A549 (cell line): ENCODE measurements around the gene MYLK. TPM values are rescaled to one million over a fixed set of nuclear protein-coding genes. Genes with fewer than 3 reads are reported as not detected.

Source experiments
- ATAC-seq, 2 experiments: fragments of 200-7000 bp in 1 of 2; fragments of >200 bp in 1 of 2; cut with Nextera tagmentation in 1 of 2; cut with Tn5 transposase in 1 of 2; 3 replicates each; pipeline versions ENCODE4 v1.8.0 to v1.9.1; 2018 to 2020; ENCODE audit warnings: mild to moderate bottlenecking in 1 of 2, moderate library complexity in 1 of 2
- CTCF ChIA-PET: fragments of 300-600 bp; sonication (Branson Sonifier 250); formaldehyde crosslinking; extraction: SDS; loops from one replicate; lab custom pipeline; 2021; ENCODE audit warnings: antibody characterized with exemption, inconsistent platforms; lab: Yijun Ruan, JAX
- POLR2A ChIA-PET: fragments of 350-600 bp; formaldehyde crosslinking; extraction: SDS; loops from one replicate; lab custom pipeline; 2021; ENCODE audit warnings: antibody characterized with exemption, inconsistent platforms; lab: Yijun Ruan, JAX
- DNase-seq, 2 experiments: peaks; one replicate each; pipeline versions ENCODE4 v3.0.0 to v3.0.0-alpha.2; 2011 to 2016; ENCODE audit warnings: low read depth in 1 of 2, low spot score in 1 of 2
- FAIRE-seq: peaks from 2 replicates; lab custom pipeline; 2011; peaks lifted over from hg19 to GRCh38; lab: Jason Lieb, UNC
- H3K27ac ChIP-seq, 2 experiments: fragments of >200 bp; sonication (Bioruptor Twin); formaldehyde crosslinking; 3 replicates each; pipeline ENCODE4 v1.5.1; 2016 to 2017
- H3K4me1 ChIP-seq: fragments of >200 bp; sonication (Bioruptor Twin); formaldehyde crosslinking; 3 replicates; pipeline ENCODE4 v1.6.1; 2016
- H3K4me2 ChIP-seq: fragments of >200 bp; sonication (Bioruptor Twin); formaldehyde crosslinking; 3 replicates; pipeline ENCODE4 v1.6.1; 2016
- H3K4me3 ChIP-seq: fragments of >200 bp; sonication (Bioruptor Twin); formaldehyde crosslinking; 3 replicates; pipeline ENCODE4 v1.5.1; 2016
- H3K9me3 ChIP-seq: fragments of >200 bp; sonication (Bioruptor Twin); formaldehyde crosslinking; 3 replicates; pipeline ENCODE4 v1.6.1; 2016
- ATOH8 ChIP-seq: fragments of 250-450 bp; sonication (Bioruptor Pico); IDR thresholded peaks from 2 replicates; pipeline ENCODE4 v1.5.0; 2020; ENCODE audit warnings: low read depth, mild to moderate bottlenecking, moderate library complexity
- BHLHE40 ChIP-seq: IDR thresholded peaks from 2 replicates; pipeline ENCODE4 v1.6.1; 2012; ENCODE audit warnings: low read depth, low read length, inconsistent platforms
- CEBPB ChIP-seq, 2 experiments: fragments of >200 bp in 1 of 2; sonication (Bioruptor Twin) in 1 of 2; formaldehyde crosslinking in 1 of 2; IDR thresholded peaks; 2 replicates each; pipeline ENCODE4 v1.6.1; 2012 to 2016
- CHD2 ChIP-seq: fragments of 150-350 bp; IDR thresholded peaks from 2 replicates; pipeline ENCODE4 v1.6.1; 2014; ENCODE audit warnings: low read length; ENCODE audit not compliant: partially characterized antibody
- CHD4 ChIP-seq: fragments of 200-600 bp; sonication (generic); IDR thresholded peaks from 2 replicates; pipeline ENCODE4 v1.6.1; 2016; ENCODE audit warnings: antibody characterized with exemption, mild to moderate bottlenecking, borderline replicate concordance
- CTCF ChIP-seq: fragments of >200 bp; sonication (Bioruptor Twin); formaldehyde crosslinking; IDR thresholded peaks from 3 replicates; pipeline ENCODE4 v1.5.1; 2016
- EHF ChIP-seq: fragments of 250-450 bp; sonication (Bioruptor Pico); IDR thresholded peaks from 2 replicates; pipeline ENCODE4 v1.5.0; 2020; ENCODE audit warnings: mild to moderate bottlenecking
- ESRRA ChIP-seq: fragments of 150-350 bp; IDR thresholded peaks from 2 replicates; pipeline ENCODE4 v1.6.1; 2014; ENCODE audit warnings: mild to moderate bottlenecking, low read length, borderline replicate concordance
- FOXS1 ChIP-seq: fragments of 250-450 bp; sonication (Bioruptor Pico); IDR thresholded peaks from 2 replicates; pipeline ENCODE4 v1.5.0; 2020; ENCODE audit warnings: mild to moderate bottlenecking, moderate library complexity
- GATA3 ChIP-seq: IDR thresholded peaks from 2 replicates; pipeline ENCODE4 v1.6.1; 2012; ENCODE audit warnings: borderline replicate concordance
- HDAC2 ChIP-seq: fragments of 200-600 bp; sonication (generic); IDR thresholded peaks from 2 replicates; pipeline ENCODE4 v1.6.1; 2016
- HEYL ChIP-seq: fragments of 250-450 bp; sonication (Bioruptor Pico); IDR thresholded peaks from 2 replicates; pipeline ENCODE4 v1.8.0; 2021; ENCODE audit warnings: mild to moderate bottlenecking, moderate library complexity
- HOXB5 ChIP-seq: fragments of 250-450 bp; sonication (Bioruptor Pico); IDR thresholded peaks from 2 replicates; pipeline ENCODE4 v1.5.0; 2020; ENCODE audit warnings: mild to moderate bottlenecking, moderate library complexity
- KDM5A ChIP-seq: fragments of 200-600 bp; sonication (generic); IDR thresholded peaks from 2 replicates; pipeline ENCODE4 v1.6.1; 2016; ENCODE audit warnings: antibody characterized with exemption, mild to moderate bottlenecking
- MAFK ChIP-seq: fragments of 450-650 bp; IDR thresholded peaks from 2 replicates; pipeline ENCODE4 v1.6.1; 2014; ENCODE audit not compliant: partially characterized antibody
- MYC ChIP-seq: IDR thresholded peaks from 2 replicates; pipeline ENCODE4 v1.6.1; 2012; ENCODE audit warnings: mild to moderate bottlenecking, inconsistent platforms, low read length, improper control_type of control experiment, borderline replicate concordance
- NFE2L2 ChIP-seq: fragments of 150-350 bp; conservative IDR thresholded peaks from 2 replicates; pipeline ENCODE4 v1.6.1; 2014; ENCODE audit warnings: low read length
- NR3C1 ChIP-seq: fragments of >200 bp; sonication (Bioruptor Twin); formaldehyde crosslinking; IDR thresholded peaks from 3 replicates; pipeline ENCODE4 v1.6.1; 2017
- POLR2A ChIP-seq: IDR thresholded peaks from 2 replicates; pipeline ENCODE4 v1.6.1; 2012; ENCODE audit warnings: mild to moderate bottlenecking, low read length
- RAD21 ChIP-seq, 2 experiments: fragments of >200 bp in 1 of 2; sonication (Bioruptor Twin) in 1 of 2; formaldehyde crosslinking in 1 of 2; IDR thresholded peaks in 1 of 2; conservative IDR thresholded peaks in 1 of 2; 2 replicates in 1 of 2; 3 replicates in 1 of 2; pipeline ENCODE4 v1.6.1; 2012 to 2018; ENCODE audit warnings: inconsistent platforms in 1 of 2
- RNF2 ChIP-seq: fragments of 200-600 bp; sonication (generic); IDR thresholded peaks from 2 replicates; pipeline ENCODE4 v1.6.1; 2016; ENCODE audit warnings: low read depth, mild to moderate bottlenecking, antibody characterized with exemption, moderate library complexity, borderline replicate concordance
- SREBF2 ChIP-seq: fragments of 450-650 bp; IDR thresholded peaks from 2 replicates; pipeline ENCODE4 v1.6.1; 2014; ENCODE audit warnings: mild to moderate bottlenecking, moderate library complexity
- ZC3H11A ChIP-seq: fragments of 450-650 bp; IDR thresholded peaks from 2 replicates; pipeline ENCODE4 v1.6.1; 2014; ENCODE audit warnings: antibody characterized with exemption, mild to moderate bottlenecking
- ZFP36 ChIP-seq: fragments of 450-650 bp; IDR thresholded peaks from 2 replicates; pipeline ENCODE4 v1.6.1; 2014; ENCODE audit warnings: borderline replicate concordance; ENCODE audit not compliant: partially characterized antibody
- WGBS: methylation state at CpG from one replicate; pipeline ENCODE4 v1.1.6; 2017; ENCODE audit errors: missing lambda C conversion rate; 5-methylcytosine and 5-hydroxymethylcytosine counted together
- polyA minus RNA-seq: library from RNA; depleted of rRNA, polyadenylated mRNA; stranded (reverse); fragments of >200 nt; gene quantifications from 2 replicates; pipeline ENCODE4 v1.2.3, GENCODE V29; 2011; rRNA and poly(A)+ RNA removed
- polyA plus RNA-seq, 4 experiments: library from polyadenylated mRNA; depleted of rRNA in 3 of 4; stranded (reverse); fragments of >200 nt; fragmentation: RNase III in 1 of 4; extraction: RNeasy Plus Mini Kit Qiagen cat#74134 plus additional on column Dnase treatment in 1 of 4; gene quantifications; 2 replicates in 3 of 4; 3 replicates in 1 of 4; pipeline ENCODE4 v1.2.3, GENCODE V29; 2011 to 2017
- TF ChIP-seq, protein P1 (sequence below): IDR thresholded peaks from 2 replicates; pipeline ENCODE4 v1.6.1; 2012; ENCODE audit warnings: low read depth, borderline replicate concordance
- TF ChIP-seq, protein P2 (sequence below): fragments of 150-350 bp; IDR thresholded peaks from 2 replicates; pipeline ENCODE4 v1.6.1; 2014; ENCODE audit warnings: low read depth, mild to moderate bottlenecking, low read length
- TF ChIP-seq, protein P3 (sequence below): IDR thresholded peaks from 2 replicates; pipeline ENCODE4 v1.6.1; 2012
- TF ChIP-seq, protein P4 (sequence below): fragments of >200 bp; sonication (Bioruptor Twin); formaldehyde crosslinking; IDR thresholded peaks from 3 replicates; pipeline ENCODE4 v1.6.1; 2016

MYLK gene, protein sequence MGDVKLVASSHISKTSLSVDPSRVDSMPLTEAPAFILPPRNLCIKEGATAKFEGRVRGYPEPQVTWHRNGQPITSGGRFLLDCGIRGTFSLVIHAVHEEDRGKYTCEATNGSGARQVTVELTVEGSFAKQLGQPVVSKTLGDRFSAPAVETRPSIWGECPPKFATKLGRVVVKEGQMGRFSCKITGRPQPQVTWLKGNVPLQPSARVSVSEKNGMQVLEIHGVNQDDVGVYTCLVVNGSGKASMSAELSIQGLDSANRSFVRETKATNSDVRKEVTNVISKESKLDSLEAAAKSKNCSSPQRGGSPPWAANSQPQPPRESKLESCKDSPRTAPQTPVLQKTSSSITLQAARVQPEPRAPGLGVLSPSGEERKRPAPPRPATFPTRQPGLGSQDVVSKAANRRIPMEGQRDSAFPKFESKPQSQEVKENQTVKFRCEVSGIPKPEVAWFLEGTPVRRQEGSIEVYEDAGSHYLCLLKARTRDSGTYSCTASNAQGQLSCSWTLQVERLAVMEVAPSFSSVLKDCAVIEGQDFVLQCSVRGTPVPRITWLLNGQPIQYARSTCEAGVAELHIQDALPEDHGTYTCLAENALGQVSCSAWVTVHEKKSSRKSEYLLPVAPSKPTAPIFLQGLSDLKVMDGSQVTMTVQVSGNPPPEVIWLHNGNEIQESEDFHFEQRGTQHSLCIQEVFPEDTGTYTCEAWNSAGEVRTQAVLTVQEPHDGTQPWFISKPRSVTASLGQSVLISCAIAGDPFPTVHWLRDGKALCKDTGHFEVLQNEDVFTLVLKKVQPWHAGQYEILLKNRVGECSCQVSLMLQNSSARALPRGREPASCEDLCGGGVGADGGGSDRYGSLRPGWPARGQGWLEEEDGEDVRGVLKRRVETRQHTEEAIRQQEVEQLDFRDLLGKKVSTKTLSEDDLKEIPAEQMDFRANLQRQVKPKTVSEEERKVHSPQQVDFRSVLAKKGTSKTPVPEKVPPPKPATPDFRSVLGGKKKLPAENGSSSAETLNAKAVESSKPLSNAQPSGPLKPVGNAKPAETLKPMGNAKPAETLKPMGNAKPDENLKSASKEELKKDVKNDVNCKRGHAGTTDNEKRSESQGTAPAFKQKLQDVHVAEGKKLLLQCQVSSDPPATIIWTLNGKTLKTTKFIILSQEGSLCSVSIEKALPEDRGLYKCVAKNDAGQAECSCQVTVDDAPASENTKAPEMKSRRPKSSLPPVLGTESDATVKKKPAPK (N-terminal part only)
- polyA plus RNA-seq (2011; rRNA removed) (13.6 and 17.4 TPM in 2 replicates), polyA plus RNA-seq (2017; fragmentation: RNase III; extraction: RNeasy Plus Mini Kit Qiagen cat#74134 plus additional on column Dnase treatment) (16.9 to 18.3 TPM (median 16.9 TPM) in 3 replicates), polyA minus RNA-seq (28.4 and 41.6 TPM in 2 replicates)
- polyA plus RNA-seq (2012; cell fraction: cytosol; rRNA removed), result 11.8 and 15.3 TPM in 2 replicates
- 25.6 and 37.1 TPM in 2 replicates for polyA plus RNA-seq (2012; cell fraction: nucleus; rRNA removed)

DNA sequence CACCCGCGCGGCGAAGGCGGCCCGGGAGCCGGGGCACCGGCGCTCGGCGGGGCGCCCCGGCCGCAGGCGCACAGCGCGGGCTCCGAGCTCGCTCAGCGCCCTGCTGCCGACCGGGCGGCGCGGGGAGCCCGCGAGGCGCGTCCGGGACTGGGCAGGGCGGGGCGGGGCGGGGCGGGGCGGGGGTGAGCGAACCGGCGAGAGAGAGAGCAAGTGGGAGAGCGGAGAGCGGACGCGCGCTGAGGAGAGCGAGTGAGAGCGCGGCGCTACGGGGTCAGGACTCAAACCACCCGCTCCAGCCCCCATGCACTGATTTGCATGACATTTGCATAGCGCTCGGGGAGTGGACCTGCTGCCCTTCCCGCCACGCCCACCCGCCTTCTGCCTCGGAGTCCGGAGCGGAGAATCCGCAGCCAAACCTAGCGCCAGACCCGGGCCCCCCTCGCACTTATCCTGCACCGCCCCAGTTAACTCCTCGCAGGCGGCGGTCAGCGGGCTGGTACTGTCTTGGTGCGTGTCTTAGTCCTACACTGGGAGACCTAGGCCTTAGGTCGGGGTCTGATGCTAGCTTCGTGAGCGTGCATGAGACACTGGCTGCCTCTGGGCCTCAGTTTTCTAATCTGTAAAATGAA is at the start of gene MYLK:
MYLK (minus strand) TSS at position 130 of the 629 bp plus-strand sequence. CDS start 90,491 bp downstream, outside the sequence.
- ATAC-seq, result peak; percentile 98 to 99
- TF ChIP-seq NFE2L2 (no peak), EHF (CRISPR knock-in tag) (no peak), CHD4 (no peak), CHD2 (no peak), ZC3H11A (no peak), ATOH8 (CRISPR knock-in tag) (no peak), ESRRA (no peak), ZFP36 (no peak), MAFK (no peak), HEYL (no peak), POLR2A (peak; percentile 34; the same call in 1 of the 2 replicates), SREBF2 (no peak), FOXS1 (CRISPR knock-in tag) (no peak), RNF2 (no peak), NR3C1 (no peak), HDAC2 (0 out of 2 replicates have a peak, but pooled peaks have one; percentile 49), KDM5A (no peak), CEBPB (IDR thresholded peaks at IDR 0.05) (no peak), GATA3 (no peak), CTCF (no peak), MYC (no peak), BHLHE40 (no peak), HOXB5 (CRISPR knock-in tag) (no peak), RAD21 (conservative IDR thresholded peaks at IDR 0.05 in 1 of 2, IDR thresholded peaks at IDR 0.05 in 1 of 2) (peak in 1 of 2 experiments; percentile 16; a peak in 1 of 5 replicates)
- TF ChIP-seq, protein P1, sequence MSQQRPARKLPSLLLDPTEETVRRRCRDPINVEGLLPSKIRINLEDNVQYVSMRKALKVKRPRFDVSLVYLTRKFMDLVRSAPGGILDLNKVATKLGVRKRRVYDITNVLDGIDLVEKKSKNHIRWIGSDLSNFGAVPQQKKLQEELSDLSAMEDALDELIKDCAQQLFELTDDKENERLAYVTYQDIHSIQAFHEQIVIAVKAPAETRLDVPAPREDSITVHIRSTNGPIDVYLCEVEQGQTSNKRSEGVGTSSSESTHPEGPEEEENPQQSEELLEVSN, result 0 out of 2 replicates have a peak, but pooled peaks have one; percentile 11
- TF ChIP-seq, protein P2, sequence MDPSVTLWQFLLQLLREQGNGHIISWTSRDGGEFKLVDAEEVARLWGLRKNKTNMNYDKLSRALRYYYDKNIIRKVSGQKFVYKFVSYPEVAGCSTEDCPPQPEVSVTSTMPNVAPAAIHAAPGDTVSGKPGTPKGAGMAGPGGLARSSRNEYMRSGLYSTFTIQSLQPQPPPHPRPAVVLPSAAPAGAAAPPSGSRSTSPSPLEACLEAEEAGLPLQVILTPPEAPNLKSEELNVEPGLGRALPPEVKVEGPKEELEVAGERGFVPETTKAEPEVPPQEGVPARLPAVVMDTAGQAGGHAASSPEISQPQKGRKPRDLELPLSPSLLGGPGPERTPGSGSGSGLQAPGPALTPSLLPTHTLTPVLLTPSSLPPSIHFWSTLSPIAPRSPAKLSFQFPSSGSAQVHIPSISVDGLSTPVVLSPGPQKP, result no peak
- TF ChIP-seq, protein P3, sequence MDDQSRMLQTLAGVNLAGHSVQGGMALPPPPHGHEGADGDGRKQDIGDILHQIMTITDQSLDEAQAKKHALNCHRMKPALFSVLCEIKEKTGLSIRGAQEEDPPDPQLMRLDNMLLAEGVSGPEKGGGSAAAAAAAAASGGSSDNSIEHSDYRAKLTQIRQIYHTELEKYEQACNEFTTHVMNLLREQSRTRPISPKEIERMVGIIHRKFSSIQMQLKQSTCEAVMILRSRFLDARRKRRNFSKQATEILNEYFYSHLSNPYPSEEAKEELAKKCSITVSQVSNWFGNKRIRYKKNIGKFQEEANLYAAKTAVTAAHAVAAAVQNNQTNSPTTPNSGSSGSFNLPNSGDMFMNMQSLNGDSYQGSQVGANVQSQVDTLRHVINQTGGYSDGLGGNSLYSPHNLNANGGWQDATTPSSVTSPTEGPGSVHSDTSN, result no peak
- TF ChIP-seq, protein P4, sequence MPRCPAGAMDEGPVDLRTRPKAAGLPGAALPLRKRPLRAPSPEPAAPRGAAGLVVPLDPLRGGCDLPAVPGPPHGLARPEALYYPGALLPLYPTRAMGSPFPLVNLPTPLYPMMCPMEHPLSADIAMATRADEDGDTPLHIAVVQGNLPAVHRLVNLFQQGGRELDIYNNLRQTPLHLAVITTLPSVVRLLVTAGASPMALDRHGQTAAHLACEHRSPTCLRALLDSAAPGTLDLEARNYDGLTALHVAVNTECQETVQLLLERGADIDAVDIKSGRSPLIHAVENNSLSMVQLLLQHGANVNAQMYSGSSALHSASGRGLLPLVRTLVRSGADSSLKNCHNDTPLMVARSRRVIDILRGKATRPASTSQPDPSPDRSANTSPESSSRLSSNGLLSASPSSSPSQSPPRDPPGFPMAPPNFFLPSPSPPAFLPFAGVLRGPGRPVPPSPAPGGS, result peak; percentile 44; the same call in 1 of the 3 replicates

More for the DNA sequence above, at the start of gene MYLK:
- FAIRE-seq, result no peak
- ChIA-PET CTCF (interaction anchor here (0.7 to 2.7 kb wide), 5 partner anchors 30 to 183 kb away, joined by 3 to 11 read pairs (median 4); no protein-coding TSS in a partner anchor), POLR2A (interaction anchor here (1.0 kb wide), 1 partner anchor 76 kb away, joined by 4 read pairs; the partner anchor contains the start of gene CCDC14)
- Histone ChIP-seq H3K4me3 (peak within 1 kb of the TSS; percentile 86), H3K4me1 (peaks cover 16% of the 10 kb centered on the region), H3K4me2 (peak within 1 kb of the TSS; percentile 90), H3K9me3 (no peaks in the 10 kb centered on the region), H3K27ac (peak within 1 kb of the TSS; percentile 90 to 91)
- DNase-seq, result peak; percentile 83 to 93
- WGBS, result 18% methylated on average over 7 of the region's 70 CpGs
